Brain microvascular endothelial cell (primary cell): ENCODE results near the gene TMEM132A.

Source experiments
- DNase-seq: peaks from one replicate; pipeline ENCODE4 v3.0.0-alpha.2; 2020
- H3K27ac ChIP-seq: fragments of 250-450 bp; sonication (Bioruptor Pico); 2 replicates; pipeline ENCODE4 v1.5.1; 2020; ENCODE audit warnings: mild to moderate bottlenecking, moderate library complexity
- H3K27me3 ChIP-seq: fragments of 250-450 bp; sonication (Bioruptor Pico); replicated peaks from 2 replicates; pipeline ENCODE4 v1.5.1; 2020; ENCODE audit warnings: mild to moderate bottlenecking
- H3K36me3 ChIP-seq: fragments of 250-450 bp; sonication (Bioruptor Pico); replicated peaks from 2 replicates; pipeline ENCODE4 v1.5.1; 2020; ENCODE audit warnings: mild to moderate bottlenecking
- H3K4me3 ChIP-seq: 2 replicates; pipeline ENCODE4 v1.5.1; 2011; ENCODE audit warnings: low read depth, mild to moderate bottlenecking, control low read depth, low read length, moderate library complexity
- CTCF ChIP-seq: IDR thresholded peaks from 2 replicates; pipeline ENCODE4 v1.5.1; 2011; ENCODE audit warnings: low read depth, mild to moderate bottlenecking, moderate library complexity, low read length, control low read depth, inconsistent platforms; ENCODE audit errors: missing control alignments
- in situ Hi-C: cut with HindIII; loops from 2 replicates; pipeline ENCODE4 v1.10.0; 2017; ENCODE audit warnings: low sequenced_read_pairs, low pct_ligation_motif_present

The TMEM132A gene

GRCh38 chr11:60964801-60965200 is 40.5 kb downstream of the TMEM132A start:
- in situ Hi-C loops, result no loop called here
- Histone ChIP-seq H3K36me3 (no peaks in the 10 kb centered on the region), H3K27me3 (peaks cover 6% of the 10 kb centered on the region), H3K27ac (no peak overlapping the region), H3K4me3 (no peak overlapping the region)
- DNase-seq, result no peak
- no peak for TF ChIP-seq CTCF

GRCh38 chr11:60966890-60967289 is 42.6 kb downstream of the TMEM132A start:
- no peak for DNase-seq
- Histone ChIP-seq H3K27ac (no peak overlapping the region), H3K36me3 (no peaks in the 10 kb centered on the region), H3K27me3 (no peaks in the 10 kb centered on the region), H3K4me3 (no peak overlapping the region)
- TF ChIP-seq CTCF, result no peak
- in situ Hi-C loops, result no loop called here

GRCh38 chr11:60968223-60968622 is 44.0 kb downstream of the TMEM132A start:
- Histone ChIP-seq H3K27me3 (no peaks in the 10 kb centered on the region), H3K36me3 (no peaks in the 10 kb centered on the region), H3K27ac (no peak overlapping the region), H3K4me3 (no peak overlapping the region)
- no peak for TF ChIP-seq CTCF
- in situ Hi-C loops, result no loop called here
- DNase-seq, result no peak

GRCh38 chr11:60970369-60970774 is 46.1 kb downstream of the TMEM132A start:
- no peaks in the 10 kb centered on the region for H3K27me3 ChIP-seq
- DNase-seq, result peak; percentile 29
- no peaks in the 10 kb centered on the region for H3K36me3 ChIP-seq
- in situ Hi-C loops, result no loop called here
- TF ChIP-seq CTCF, result peak; percentile 96
- H3K27ac ChIP-seq, result no peak overlapping the region
- no peak overlapping the region for H3K4me3 ChIP-seq

DNA sequence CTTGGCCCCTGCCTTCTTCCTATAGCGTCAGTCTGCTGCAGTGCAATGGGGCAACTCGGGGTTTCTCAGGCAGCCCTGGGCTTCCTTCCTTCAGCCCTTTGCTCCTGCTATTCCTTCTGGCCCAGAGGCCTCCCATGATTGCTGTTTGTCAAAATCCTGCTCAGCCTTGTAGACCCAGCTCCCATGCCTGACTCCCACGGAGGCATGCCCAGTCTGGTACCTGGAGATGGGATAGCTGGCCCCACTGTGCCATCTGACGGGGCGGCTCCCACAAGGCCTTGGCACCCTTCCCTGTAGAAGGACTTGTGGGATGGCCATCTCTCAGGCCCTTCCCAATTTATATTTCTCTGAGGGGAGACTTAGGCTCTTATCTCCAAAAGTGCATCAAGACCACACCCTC is 46.6 kb downstream of the TMEM132A start:
- no peaks in the 10 kb centered on the region for H3K36me3 ChIP-seq
- no peak overlapping the region for H3K27ac ChIP-seq
- no peak overlapping the region for H3K4me3 ChIP-seq
- no peak for DNase-seq
- TF ChIP-seq CTCF, result no peak
- in situ Hi-C loops, result no loop called here
- H3K27me3 ChIP-seq, result no peaks in the 10 kb centered on the region

DNA sequence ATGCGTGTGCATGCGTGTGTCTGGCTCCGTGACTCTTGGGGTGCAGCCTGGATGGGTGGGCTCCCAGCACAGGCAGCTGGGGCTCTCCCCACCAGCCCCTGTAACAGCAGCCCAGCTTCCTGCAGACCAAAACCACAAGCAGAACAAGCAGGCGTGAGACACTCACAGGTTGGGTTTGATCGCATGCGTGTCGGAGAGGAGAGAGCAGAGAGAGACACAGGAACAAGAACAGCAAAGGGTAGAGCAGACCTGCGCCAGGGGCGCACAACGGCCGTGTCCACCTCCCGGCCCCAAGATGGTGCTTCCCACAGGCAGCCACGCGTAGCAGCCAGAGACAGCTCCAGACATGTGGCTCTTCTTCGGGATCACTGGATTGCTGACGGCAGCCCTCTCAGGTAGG is 47.3 kb downstream of the TMEM132A start, which contains the start of gene CD6:
Gene CD6 (plus strand): TSS at position 161 of the 400 bp plus-strand sequence. CDS start 186 bp downstream, at position 347.
- Histone ChIP-seq H3K4me3 (no peak within 1 kb of the TSS), H3K36me3 (no peaks in the 10 kb centered on the region), H3K27me3 (no peaks in the 10 kb centered on the region), H3K27ac (no peak within 1 kb of the TSS)
- in situ Hi-C loops, result no loop called here
- DNase-seq, result no peak
- no peak for TF ChIP-seq CTCF
